Uterine smooth muscle cell (primary cell): ENCODE data around the gene VWA7. TPM values are rescaled to one million over a fixed set of nuclear protein-coding genes. Genes with fewer than 3 reads are reported as not detected.

Source experiments
- total RNA-seq: library from RNA; depleted of rRNA; stranded (reverse); fragments of >200 nt; gene quantifications from 2 replicates; pipeline ENCODE4 v1.2.3, GENCODE V29; 2014

VWA7 gene, protein sequence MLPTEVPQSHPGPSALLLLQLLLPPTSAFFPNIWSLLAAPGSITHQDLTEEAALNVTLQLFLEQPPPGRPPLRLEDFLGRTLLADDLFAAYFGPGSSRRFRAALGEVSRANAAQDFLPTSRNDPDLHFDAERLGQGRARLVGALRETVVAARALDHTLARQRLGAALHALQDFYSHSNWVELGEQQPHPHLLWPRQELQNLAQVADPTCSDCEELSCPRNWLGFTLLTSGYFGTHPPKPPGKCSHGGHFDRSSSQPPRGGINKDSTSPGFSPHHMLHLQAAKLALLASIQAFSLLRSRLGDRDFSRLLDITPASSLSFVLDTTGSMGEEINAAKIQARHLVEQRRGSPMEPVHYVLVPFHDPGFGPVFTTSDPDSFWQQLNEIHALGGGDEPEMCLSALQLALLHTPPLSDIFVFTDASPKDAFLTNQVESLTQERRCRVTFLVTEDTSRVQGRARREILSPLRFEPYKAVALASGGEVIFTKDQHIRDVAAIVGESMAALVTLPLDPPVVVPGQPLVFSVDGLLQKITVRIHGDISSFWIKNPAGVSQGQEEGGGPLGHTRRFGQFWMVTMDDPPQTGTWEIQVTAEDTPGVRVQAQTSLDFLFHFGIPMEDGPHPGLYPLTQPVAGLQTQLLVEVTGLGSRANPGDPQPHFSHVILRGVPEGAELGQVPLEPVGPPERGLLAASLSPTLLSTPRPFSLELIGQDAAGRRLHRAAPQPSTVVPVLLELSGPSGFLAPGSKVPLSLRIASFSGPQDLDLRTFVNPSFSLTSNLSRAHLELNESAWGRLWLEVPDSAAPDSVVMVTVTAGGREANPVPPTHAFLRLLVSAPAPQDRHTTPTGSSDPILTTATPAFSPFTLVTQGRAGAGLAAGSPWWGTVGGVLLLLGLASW
- 0.11 and 0.25 TPM in 2 replicates for total RNA-seq

DNA sequence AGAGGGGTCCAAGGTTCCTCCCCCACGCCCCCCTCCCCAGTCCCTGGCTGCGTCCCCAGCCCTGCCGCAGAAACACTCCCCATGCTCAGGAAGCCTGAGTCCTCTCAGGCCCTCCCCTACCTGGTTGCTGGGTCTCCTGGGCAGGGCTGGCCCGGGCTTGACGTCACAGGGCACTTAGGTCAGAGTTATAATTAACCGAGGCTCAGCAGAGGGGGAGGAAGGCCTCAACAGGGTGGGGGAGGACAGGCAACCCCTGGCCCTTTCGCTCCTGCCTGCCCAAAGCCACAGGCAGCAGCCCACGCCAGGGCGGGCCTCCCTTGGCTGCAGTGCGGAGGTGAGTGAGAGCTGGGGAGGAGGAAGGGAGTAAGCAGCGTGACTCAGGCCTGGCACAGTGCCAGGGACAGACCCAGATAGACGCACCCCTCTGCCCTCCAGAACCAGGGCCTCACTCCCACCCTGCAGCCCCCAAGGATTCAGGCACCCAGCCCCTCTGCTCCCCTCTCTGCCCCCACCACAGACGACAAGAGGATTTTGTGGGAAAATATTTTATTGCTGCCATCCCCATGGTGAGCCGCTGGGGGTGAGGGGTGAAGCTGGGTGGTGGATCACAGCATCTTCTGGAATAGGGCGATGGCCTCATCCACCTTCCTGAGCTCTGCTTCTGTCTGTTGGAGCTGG, at the start of gene VWA7:
VWA7 (minus strand) TSS at position 340 of the 678 bp plus-strand sequence. CDS start 549 bp downstream, outside the sequence.

DNA sequence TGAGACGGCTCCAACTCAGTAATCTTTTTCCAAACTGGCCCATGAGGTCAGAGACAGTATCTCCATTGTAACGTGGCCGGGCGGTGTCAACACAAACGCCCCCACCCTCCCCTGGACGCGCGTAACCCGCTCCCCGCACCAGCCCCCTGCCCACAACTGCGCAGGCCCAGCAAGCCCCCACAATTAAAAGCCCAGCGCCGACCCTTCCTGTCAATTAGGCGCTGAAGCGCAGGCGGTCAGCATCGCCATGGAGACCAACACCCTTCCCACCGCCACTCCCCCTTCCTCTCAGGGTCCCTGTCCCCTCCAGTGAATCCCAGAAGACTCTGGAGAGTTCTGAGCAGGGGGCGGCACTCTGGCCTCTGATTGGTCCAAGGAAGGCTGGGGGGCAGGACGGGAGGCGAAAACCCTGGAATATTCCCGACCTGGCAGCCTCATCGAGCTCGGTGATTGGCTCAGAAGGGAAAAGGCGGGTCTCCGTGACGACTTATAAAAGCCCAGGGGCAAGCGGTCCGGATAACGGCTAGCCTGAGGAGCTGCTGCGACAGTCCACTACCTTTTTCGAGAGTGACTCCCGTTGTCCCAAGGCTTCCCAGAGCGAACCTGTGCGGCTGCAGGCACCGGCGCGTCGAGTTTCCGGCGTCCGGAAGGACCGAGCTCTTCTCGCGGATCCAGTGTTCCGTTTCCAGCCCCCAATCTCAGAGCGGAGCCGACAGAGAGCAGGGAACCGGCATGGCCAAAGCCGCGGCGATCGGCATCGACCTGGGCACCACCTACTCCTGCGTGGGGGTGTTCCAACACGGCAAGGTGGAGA, 38.1 kb upstream of the VWA7 start, which contains the start of the genes HSPA1A and HSPA1L:
HSPA1A (plus strand) TSS at position 519 of the 814 bp plus-strand sequence; CDS start at position 733, 214 bp downstream.
HSPA1L (minus strand) TSS at position 259 of the 814 bp plus-strand sequence. CDS start 3,311 bp downstream, outside the sequence.

DNA sequence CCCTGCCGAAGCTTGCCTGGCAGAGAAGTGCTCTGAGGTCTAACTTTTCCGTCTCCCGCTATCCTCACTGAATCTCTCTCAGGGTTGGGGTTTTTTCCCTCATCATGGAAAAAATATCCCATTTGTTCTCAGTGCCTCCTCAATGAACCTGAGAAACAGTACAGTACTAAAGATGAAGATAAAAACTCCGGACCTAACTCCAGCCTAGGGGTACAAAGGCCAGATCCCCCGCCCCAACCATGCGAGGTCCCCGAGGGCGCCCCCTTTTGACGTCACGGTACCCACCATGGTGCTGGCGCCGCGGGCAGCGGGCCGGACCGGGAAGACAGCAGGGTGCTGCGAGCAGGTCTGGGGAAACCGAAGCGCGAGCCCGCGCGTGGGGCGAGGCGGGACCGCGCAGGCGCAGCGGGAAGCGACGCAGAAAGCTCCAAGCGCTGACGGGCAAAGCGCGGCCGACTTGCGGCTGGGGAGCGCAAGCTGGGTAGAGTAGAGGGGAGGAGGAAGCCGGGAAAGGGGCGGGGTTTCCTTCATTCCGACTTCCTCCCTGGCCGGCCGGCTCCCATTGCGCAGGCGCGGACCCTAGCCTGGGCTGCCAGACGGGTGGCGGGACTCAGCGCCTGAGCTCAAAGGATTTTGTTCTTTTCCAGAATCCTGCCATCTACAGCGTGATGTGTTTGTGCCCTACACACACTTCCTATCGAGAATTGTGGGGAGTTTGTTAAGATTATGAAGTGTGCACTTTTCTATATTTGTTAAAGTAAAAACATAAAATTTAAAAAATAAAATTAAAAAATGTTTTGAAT, 29.5 kb upstream of the VWA7 start, which contains the start of gene LSM2:
LSM2 (minus strand) TSS at position 497 of the 803 bp plus-strand sequence; CDS start at position 288, 209 bp downstream.

DNA sequence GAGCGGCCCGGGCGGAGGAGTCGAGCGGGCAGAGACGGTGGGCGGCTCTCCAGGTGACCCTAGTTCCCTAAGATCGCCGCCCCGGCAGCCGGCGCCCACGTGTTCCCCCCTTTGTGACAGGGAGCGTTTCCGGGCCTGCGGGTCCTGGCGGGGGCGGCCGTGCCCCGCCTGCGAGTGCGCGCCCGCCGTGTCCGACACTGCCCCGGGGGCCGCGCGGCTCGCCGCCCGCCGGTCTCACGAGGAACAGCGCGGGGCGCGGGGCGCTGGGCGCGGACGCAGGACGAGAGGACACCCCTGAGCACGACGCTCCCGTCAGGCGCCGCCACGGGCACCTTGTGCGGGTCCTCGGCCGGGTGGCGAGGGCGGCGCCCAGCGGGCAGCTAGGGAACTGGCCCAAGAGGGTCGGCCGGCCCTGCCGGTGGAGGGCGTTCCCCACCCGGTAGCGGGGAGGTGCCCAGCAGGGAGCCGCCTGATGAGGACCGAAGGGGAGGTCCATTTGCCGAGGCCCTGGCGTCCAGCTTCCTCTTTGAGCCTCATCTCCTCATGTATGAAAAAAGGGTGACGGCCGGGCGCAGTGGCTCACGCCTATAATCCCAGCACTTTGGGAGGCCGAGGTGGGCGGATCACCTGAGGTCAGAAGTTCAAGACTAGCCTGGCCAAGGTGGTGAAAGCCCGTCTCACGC, 18.6 kb upstream of the VWA7 start, which contains the start of gene VARS1:
VARS1 (minus strand) TSS at position 137 of the 683 bp plus-strand sequence. CDS start 535 bp downstream, outside the sequence.

DNA sequence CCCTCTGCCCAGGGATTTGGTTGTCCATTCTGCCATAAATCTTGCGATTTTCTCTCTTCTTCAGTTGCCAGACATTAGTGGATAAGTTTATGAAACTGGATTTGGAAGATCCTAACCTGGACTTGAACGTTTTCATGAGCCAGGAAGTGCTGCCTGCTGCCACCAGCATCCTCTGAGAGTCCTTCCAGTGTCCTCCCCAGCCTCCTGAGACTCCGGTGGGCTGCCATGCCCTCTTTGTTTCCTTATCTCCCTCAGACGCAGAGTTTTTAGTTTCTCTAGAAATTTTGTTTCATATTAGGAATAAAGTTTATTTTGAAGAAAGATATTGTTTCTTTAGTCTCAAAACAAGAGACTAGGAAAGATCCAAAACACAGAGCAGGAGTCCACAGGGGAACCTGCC, 14.8 kb downstream of the VWA7 start, which contains the start of gene SAPCD1:
SAPCD1 (plus strand) TSS at position 301 of the 400 bp plus-strand sequence. CDS start 399 bp downstream, outside the sequence.

DNA sequence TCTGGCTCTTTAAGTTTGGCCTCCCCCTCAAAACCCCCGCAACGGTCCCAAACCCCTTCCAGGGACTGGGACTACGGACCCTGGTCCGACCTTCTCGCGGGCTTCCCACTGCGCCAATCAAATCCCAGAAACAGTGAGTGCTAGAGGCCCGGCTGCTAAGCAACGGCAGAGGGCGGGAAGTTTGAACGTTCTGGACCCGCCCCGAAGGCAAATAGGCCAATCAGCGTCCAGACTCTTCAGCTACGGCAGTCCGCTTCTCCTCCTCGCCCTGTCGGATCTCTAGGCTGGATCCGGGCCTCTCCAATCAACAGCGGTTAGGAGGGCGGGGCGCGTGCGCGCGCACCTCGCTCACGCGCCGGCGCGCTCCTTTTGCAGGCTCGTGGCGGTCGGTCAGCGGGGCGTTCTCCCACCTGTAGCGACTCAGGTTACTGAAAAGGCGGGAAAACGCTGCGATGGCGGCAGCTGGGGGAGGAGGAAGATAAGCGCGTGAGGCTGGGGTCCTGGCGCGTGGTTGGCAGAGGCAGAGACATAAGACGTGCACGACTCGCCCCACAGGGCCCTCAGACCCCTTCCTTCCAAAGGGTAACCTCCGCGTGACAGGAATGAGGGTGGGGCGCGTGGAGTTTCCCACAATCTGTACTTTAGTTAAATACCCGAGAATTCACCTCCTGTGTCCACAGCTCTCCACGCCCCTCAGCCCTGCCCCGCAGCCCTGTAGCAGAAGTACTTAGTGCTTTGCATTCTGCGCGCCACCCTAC, 37.3 kb downstream of the VWA7 start, which contains the start of gene MSH5:
MSH5 (plus strand) TSS at position 367 of the 758 bp plus-strand sequence. CDS start 462 bp downstream, outside the sequence.

DNA sequence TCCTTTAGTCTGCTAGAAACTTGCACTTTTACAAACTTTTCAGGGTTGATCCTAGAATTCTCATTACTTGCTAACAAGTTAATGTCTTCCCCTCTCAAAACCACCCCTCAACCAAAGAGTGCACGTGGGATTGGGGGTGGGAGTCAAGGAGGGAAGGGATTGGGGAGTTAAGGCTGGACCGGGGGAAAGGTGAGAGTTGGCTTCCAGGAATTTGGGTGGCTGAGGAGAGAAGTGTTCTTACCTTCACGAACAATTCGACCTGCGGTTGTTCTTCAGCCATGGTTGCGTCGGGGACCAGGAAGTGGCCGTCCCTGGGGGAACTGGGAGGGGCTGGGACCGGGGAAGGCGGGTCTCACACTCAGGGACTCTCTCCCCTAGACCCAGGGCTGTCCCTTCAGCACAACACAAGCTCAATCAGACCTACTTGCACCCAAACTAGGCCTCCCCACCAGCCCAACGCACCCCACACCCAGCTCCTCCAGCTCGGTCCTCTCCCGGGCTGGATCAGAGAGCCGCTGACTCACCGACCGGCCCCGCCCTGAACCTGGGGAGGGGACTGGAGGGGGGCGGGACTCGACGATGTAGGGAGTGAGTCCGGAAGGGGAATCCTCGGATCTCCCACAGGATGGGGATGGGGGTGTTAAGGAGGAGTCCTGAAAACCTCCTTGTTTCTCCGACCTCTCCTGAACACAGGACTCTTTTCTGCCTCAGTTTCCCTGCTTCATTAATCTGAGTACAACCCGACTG, 40.9 kb downstream of the VWA7 start, which contains the start of gene CLIC1:
CLIC1 (minus strand) TSS at position 510 of the 747 bp plus-strand sequence; CDS start at position 280, 230 bp downstream.

DNA sequence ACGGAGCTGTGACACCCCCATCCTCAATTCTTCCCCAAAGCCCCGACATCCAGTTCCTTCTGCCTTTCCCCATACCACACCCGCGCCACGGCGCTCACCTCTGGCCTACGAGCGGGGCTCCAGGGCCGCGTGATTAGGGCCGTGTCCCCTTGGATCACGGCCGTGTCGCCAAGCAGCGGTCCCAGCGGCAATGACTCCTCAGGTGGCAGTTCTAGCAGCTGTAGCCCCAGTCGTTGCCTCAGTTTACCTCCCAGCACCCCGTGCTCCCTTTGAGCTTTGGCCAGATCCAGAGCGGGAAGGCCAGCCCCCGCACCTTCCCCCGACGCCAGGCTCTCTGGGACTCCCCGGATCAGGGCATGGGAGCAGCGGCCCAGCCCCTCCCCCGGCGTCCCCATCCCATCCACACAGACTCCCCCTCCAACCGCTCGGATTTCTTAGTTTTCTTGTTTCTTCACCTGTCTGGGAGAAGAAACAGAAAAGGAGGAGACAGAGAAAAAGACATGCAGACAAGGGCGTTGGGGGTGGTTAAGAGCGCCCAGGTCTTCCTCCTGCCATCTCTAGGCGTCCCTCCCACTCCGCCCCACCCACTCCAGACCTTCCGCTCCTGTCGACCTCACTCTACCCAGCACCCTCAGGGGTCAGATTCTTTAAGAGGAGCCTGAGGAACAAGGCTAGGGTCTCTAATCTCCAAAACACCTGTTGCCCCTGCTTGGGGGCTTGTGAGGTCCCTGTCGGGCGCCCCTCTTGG, 48.2 kb downstream of the VWA7 start, which contains the start of gene DDAH2:
DDAH2 (minus strand) TSS at position 533 of the 748 bp plus-strand sequence; CDS start at position 395, 138 bp downstream.

DNA sequence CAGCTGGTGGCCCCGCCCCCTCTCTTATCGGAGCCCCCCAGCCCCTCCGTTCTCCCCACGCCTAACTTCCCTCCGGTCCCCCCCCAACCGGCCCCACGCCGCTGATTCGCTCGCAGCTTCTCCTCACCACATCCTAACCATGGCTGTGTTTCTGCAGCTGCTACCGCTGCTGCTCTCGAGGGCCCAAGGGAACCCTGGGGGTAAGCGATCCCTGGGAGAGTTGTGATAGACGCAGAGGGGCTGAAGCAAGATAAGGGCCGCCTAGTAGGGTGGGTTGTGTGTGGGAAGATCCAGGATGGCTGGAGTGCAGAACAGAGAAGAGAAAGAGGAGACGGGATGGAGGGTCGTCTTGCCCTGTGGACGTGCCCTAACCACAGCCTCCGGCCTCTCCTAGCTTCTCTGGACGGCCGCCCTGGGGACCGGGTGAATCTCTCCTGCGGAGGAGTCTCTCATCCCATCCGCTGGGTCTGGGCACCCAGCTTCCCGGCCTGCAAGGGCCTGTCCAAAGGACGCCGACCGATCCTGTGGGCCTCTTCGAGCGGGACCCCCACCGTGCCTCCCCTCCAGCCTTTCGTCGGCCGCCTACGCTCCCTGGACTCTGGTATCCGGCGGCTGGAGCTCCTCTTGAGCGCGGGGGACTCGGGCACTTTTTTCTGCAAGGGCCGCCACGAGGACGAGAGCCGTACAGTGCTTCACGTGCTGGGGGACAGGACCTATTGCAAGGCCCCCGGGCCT, 53.7 kb downstream of the VWA7 start, which contains the start of gene MPIG6B:
MPIG6B (plus strand) TSS at position 129 of the 735 bp plus-strand sequence; CDS start at position 140, 11 bp downstream.

DNA sequence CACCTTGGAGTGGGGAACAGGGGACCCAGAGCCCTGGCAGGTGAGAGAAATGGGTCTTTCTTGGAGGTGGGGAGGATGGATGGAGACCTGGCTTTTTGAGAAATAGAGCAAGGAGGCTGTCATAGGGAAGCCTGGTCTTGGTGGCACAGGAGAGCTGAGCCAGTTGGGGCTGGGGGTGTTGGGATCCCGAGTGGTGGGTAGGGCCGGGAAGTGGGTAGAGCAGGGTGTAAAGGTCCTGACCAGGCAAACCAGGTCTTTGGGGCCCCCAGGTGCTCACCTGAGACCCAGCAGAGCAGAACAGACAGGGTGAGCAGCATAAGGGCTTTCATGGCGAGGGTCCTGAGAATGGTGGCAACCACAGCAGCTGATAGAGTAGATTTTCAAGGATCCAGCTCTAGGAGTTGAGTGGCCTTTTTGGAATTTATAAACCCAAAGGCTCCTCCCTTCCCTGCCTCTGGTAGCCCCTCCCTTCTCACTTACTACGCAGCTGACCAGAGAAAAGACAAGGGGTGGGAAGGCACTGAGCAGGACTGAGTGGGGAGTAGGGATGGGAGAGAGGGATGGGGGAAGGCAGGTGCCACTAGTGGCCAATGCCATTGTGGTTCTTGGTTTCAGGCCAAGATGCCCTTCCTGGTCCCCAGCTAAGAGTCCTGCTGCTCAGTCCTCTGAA, 55.6 kb downstream of the VWA7 start, which contains the start of gene LY6G6C:
LY6G6C (minus strand) TSS at position 396 of the 670 bp plus-strand sequence; CDS start at position 329, 67 bp downstream.

Other genes with a start within 250 kb of the VWA7 start
- not detected in 2 replicates for gene MCCD1, start 248.4 kb downstream of the VWA7 start, total RNA-seq
- 355 and 485 TPM in 2 replicates for gene DDX39B, start 235.3 kb downstream of the VWA7 start, total RNA-seq
- gene ATP6V1G2, start 230.7 kb downstream of the VWA7 start, total RNA-seq, result 2.0 and 3.0 TPM in 2 replicates
- 26.0 and 36.1 TPM in 2 replicates for gene NFKBIL1, start 229.7 kb downstream of the VWA7 start, total RNA-seq
- gene LTA, start 205.0 kb downstream of the VWA7 start, total RNA-seq, result not detected in 2 replicates
- not detected in 2 replicates for gene TNF, start 201.8 kb downstream of the VWA7 start, total RNA-seq
- 0.25 TPM in 1 of 2 replicates, not detected in the other for gene LTB, start 194.9 kb downstream of the VWA7 start, total RNA-seq
- not detected in 2 replicates for gene LST1, start 191.1 kb downstream of the VWA7 start, total RNA-seq
- gene NCR3, start 184.3 kb downstream of the VWA7 start, total RNA-seq, result not detected in 2 replicates
- not detected in 2 replicates for gene AIF1, start 162.1 kb downstream of the VWA7 start, total RNA-seq
- 42.2 and 46.1 TPM in 2 replicates for gene PRRC2A, start 156.6 kb downstream of the VWA7 start, total RNA-seq
- 122 and 128 TPM in 2 replicates for gene BAG6, start 124.7 kb downstream of the VWA7 start, total RNA-seq
- 0.89 and 1.2 TPM in 2 replicates for gene APOM, start 121.4 kb downstream of the VWA7 start, total RNA-seq
- 22.6 and 28.4 TPM in 2 replicates for gene C6orf47, start 116.5 kb downstream of the VWA7 start, total RNA-seq
- gene GPANK1, start 112.3 kb downstream of the VWA7 start, total RNA-seq, result 13.0 and 18.5 TPM in 2 replicates
- gene CSNK2B, start 111.2 kb downstream of the VWA7 start, total RNA-seq, result 82.2 and 114 TPM in 2 replicates
- gene LY6G5B, start 107.4 kb downstream of the VWA7 start, total RNA-seq, result 3.0 and 3.4 TPM in 2 replicates
- gene LY6G5C, start 96.3 kb downstream of the VWA7 start, total RNA-seq, result 0.33 and 0.37 TPM in 2 replicates
- gene ABHD16A, start 74.0 kb downstream of the VWA7 start, total RNA-seq, result 42.8 and 50.0 TPM in 2 replicates
- not detected in 2 replicates for gene LY6G6F, start 70.5 kb downstream of the VWA7 start, total RNA-seq
- not detected in 2 replicates for gene LY6G6D, start 62.0 kb downstream of the VWA7 start, total RNA-seq
- not detected in 2 replicates for gene LY6G6C, start 55.6 kb downstream of the VWA7 start, total RNA-seq
- not detected in 2 replicates for gene MPIG6B, start 54.0 kb downstream of the VWA7 start, total RNA-seq
- 39.3 and 81.0 TPM in 2 replicates for gene DDAH2, start 48.0 kb downstream of the VWA7 start, total RNA-seq
- 791 and 1,362 TPM in 2 replicates for gene CLIC1, start 40.8 kb downstream of the VWA7 start, total RNA-seq
- gene MSH5, start 37.3 kb downstream of the VWA7 start, total RNA-seq, result 13.0 and 21.6 TPM in 2 replicates
- gene SAPCD1, start 14.7 kb downstream of the VWA7 start, total RNA-seq, result 1.00 and 1.2 TPM in 2 replicates
- gene VARS1, start 18.4 kb upstream of the VWA7 start, total RNA-seq, result 68.7 and 88.5 TPM in 2 replicates
- 34.9 and 48.9 TPM in 2 replicates for gene LSM2, start 29.6 kb upstream of the VWA7 start, total RNA-seq
- 0.89 and 1.7 TPM in 2 replicates for gene HSPA1L, start 38.0 kb upstream of the VWA7 start, total RNA-seq
- 60.4 and 107 TPM in 2 replicates for gene HSPA1A, start 38.2 kb upstream of the VWA7 start, total RNA-seq
- 94.5 and 181 TPM in 2 replicates for gene HSPA1B, start 50.4 kb upstream of the VWA7 start, total RNA-seq
- 72.7 and 128 TPM in 2 replicates for gene NEU1, start 85.5 kb upstream of the VWA7 start, total RNA-seq
- 0.25 TPM in 1 of 2 replicates, not detected in the other for gene SLC44A4, start 101.7 kb upstream of the VWA7 start, total RNA-seq
- gene EHMT2, start 120.4 kb upstream of the VWA7 start, total RNA-seq, result 74.0 and 94.5 TPM in 2 replicates
- 4.9 and 8.1 TPM in 2 replicates for gene ZBTB12, start 124.8 kb upstream of the VWA7 start, total RNA-seq
- 0.77 and 2.0 TPM in 2 replicates for gene C2, start 150.4 kb upstream of the VWA7 start, total RNA-seq
- 2.3 and 5.6 TPM in 2 replicates for gene CFB, start 168.8 kb upstream of the VWA7 start, total RNA-seq
- 121 and 171 TPM in 2 replicates for gene NELFE, start 181.6 kb upstream of the VWA7 start, total RNA-seq
- 50.1 and 53.1 TPM in 2 replicates for gene SKIC2, start 181.8 kb upstream of the VWA7 start, total RNA-seq
- 14.1 and 17.1 TPM in 2 replicates for gene DXO, start 194.8 kb upstream of the VWA7 start, total RNA-seq
- 2.3 and 13.4 TPM in 2 replicates for gene C4A, start 204.7 kb upstream of the VWA7 start, total RNA-seq
- 2.0 and 6.0 TPM in 2 replicates for gene C4B, start 237.5 kb upstream of the VWA7 start, total RNA-seq